ENCODE measurements around the gene CEBPA. TPM values are rescaled to one million over a fixed set of nuclear protein-coding genes. Genes with fewer than 3 reads are reported as not detected.

CEBPA gene
- total RNA-seq, 1 donor from 2014 or later, result 1.7 TPM

DNA sequence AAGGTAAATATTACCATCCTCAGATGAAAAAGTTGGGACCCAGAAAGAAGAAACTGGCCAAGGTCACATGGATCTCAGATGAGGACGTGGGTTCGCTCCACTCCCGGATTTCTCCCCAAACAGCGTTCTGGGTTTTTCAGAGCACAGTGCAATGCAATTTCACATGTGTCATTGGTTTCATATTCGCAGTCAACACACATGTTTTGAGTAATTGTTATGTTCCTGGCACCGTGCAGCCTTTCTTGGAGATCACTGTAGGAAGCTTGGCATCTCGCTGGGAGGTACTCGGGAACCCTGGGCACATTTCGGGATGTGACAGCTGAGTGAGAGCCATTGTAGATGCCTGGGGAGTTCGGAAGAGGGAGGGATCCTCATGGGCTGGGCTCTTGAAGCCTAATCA is 45.0 kb upstream of the CEBPA start:
- H3K4me1 Mint-ChIP-seq (ENCODE audit: low read depth), result peaks cover 4% of the 10 kb centered on the region
- TF ChIP-seq, protein P1, sequence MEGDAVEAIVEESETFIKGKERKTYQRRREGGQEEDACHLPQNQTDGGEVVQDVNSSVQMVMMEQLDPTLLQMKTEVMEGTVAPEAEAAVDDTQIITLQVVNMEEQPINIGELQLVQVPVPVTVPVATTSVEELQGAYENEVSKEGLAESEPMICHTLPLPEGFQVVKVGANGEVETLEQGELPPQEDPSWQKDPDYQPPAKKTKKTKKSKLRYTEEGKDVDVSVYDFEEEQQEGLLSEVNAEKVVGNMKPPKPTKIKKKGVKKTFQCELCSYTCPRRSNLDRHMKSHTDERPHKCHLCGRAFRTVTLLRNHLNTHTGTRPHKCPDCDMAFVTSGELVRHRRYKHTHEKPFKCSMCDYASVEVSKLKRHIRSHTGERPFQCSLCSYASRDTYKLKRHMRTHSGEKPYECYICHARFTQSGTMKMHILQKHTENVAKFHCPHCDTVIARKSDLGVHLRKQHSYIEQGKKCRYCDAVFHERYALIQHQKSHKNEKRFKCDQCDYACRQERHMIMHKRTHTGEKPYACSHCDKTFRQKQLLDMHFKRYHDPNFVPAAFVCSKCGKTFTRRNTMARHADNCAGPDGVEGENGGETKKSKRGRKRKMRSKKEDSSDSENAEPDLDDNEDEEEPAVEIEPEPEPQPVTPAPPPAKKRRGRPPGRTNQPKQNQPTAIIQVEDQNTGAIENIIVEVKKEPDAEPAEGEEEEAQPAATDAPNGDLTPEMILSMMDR (IDR thresholded peaks at IDR 0.05), result no peak
- no peak for DNase-seq (ENCODE audit: low spot score)
- no peaks in the 10 kb centered on the region for H3K36me3 Mint-ChIP-seq (ENCODE audit: low read depth)
- no peak overlapping the region for H3K27ac Mint-ChIP-seq (ENCODE audit: unreplicated experiment)
- peaks cover 55% of the 10 kb centered on the region for H3K27me3 Mint-ChIP-seq (ENCODE audit: low read depth)
- no peaks in the 10 kb centered on the region for H3K9me3 Mint-ChIP-seq (ENCODE audit: low read depth)
- H3K4me3 Mint-ChIP-seq (ENCODE audit: unreplicated experiment), result no peak overlapping the region

DNA sequence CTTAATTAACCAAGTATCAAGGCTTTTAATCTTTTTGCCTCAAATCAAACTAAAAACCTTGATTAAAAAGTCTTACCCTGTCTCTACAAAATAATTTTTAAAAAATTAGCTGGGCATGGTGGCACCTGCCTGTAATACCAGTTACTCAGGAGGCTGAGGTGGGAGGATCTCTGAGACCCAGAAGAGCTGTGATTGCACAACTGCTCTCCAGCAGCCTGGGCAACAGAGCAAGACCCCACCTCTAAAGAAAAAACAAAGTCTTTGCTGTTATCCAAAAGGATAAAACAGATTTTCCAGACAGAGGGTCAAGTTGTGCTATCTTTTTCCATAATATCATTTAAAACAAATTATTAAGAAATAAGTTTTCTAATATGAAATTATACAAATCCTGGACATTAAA is 44.3 kb upstream of the CEBPA start:
- peaks cover 56% of the 10 kb centered on the region for H3K27me3 Mint-ChIP-seq (ENCODE audit: low read depth)
- no peak for DNase-seq (ENCODE audit: low spot score)
- TF ChIP-seq, protein P1 (IDR thresholded peaks at IDR 0.05), result no peak
- no peak overlapping the region for H3K27ac Mint-ChIP-seq (ENCODE audit: unreplicated experiment)
- H3K9me3 Mint-ChIP-seq (ENCODE audit: low read depth), result no peaks in the 10 kb centered on the region
- no peak overlapping the region for H3K4me3 Mint-ChIP-seq (ENCODE audit: unreplicated experiment)
- H3K36me3 Mint-ChIP-seq (ENCODE audit: low read depth), result no peaks in the 10 kb centered on the region
- H3K4me1 Mint-ChIP-seq (ENCODE audit: low read depth), result peaks cover 4% of the 10 kb centered on the region

DNA sequence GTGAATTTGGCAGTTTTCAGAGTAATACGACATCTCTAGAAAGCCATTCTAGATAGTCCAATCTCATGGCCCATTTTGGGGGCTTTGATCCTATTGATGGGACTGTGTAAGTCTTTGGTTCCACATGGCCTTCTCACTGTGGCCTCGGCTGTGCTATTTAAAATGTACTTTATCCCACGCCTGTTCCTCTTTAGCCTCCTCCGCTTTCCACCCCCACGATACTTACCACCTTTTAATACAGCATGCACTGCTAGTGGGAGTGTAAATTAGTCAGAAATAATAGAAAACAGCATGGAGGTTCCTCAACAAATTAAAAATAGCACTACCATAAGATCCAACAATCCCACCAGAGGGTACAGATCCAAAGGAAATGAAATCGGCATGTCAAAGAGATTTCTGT is 42.8 kb upstream of the CEBPA start:
- Mint-ChIP-seq H3K9me3 (ENCODE audit: low read depth) (no peaks in the 10 kb centered on the region), H3K27ac (ENCODE audit: unreplicated experiment) (no peak overlapping the region), H3K4me3 (ENCODE audit: unreplicated experiment) (no peak overlapping the region), H3K4me1 (ENCODE audit: low read depth) (peaks cover 4% of the 10 kb centered on the region), H3K36me3 (ENCODE audit: low read depth) (no peaks in the 10 kb centered on the region), H3K27me3 (ENCODE audit: low read depth) (peaks cover 53% of the 10 kb centered on the region)
- TF ChIP-seq, protein P1 (IDR thresholded peaks at IDR 0.05), result no peak
- no peak for DNase-seq (ENCODE audit: low spot score)

DNA sequence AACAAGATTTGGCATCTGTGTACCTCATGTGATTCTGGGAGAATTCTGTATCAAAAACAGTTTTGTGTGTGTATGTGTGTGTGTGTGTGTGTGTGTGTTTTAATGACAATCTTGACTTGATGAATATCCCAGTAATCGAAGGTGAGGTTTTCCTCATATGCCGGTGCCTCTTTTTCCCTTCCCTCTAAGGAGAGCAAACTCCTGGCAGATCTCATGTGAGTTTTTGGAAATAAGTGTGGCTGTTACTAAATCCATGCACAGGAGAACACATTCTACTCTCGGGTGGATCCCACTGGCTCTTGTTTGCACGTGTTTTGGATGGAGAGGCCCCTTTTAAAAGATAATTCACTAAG is 42.2 kb upstream of the CEBPA start:
- peaks cover 4% of the 10 kb centered on the region for H3K4me1 Mint-ChIP-seq (ENCODE audit: low read depth)
- peaks cover 47% of the 10 kb centered on the region for H3K27me3 Mint-ChIP-seq (ENCODE audit: low read depth)
- H3K27ac Mint-ChIP-seq (ENCODE audit: unreplicated experiment), result no peak overlapping the region
- TF ChIP-seq, protein P1 (IDR thresholded peaks at IDR 0.05), result no peak
- no peak overlapping the region for H3K4me3 Mint-ChIP-seq (ENCODE audit: unreplicated experiment)
- no peaks in the 10 kb centered on the region for H3K36me3 Mint-ChIP-seq (ENCODE audit: low read depth)
- no peaks in the 10 kb centered on the region for H3K9me3 Mint-ChIP-seq (ENCODE audit: low read depth)
- DNase-seq (ENCODE audit: low spot score), result no peak

DNA sequence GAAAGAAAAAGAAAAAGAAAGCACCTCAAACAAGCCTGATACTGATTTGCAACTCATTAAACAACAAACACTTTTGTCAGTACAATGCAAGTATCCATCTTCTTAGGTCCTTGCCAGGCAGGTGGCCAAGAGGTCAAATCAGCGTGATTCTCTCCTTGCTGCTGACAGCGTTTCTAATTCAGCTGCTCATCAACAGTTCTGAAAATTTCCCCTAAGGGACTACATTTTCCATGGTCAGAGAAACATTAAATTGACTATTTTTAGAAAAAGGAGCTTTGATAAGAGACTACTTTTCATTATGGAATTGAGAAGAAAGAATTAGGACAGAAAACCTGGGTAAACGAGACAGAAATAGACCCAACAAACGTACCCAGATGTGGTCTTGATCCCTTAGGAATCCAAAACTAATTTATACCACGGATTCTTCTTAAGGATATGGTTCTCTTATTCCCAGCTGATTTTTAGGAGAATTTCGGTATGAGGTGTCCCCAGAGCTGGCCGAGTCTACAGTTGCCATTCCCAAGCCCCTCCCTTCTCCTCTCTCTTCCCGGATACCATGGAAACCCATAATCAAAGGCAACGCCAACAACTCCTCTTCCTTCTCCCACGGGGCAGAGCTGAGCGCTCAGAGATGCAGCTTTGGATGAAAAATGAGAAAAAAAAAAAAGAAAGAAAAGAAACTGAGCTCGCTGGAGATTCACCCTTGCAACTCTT is 41.7 kb upstream of the CEBPA start:
- H3K36me3 Mint-ChIP-seq (ENCODE audit: low read depth), result no peaks in the 10 kb centered on the region
- DNase-seq (ENCODE audit: low spot score), result no peak
- H3K9me3 Mint-ChIP-seq (ENCODE audit: low read depth), result no peaks in the 10 kb centered on the region
- H3K4me3 Mint-ChIP-seq (ENCODE audit: unreplicated experiment), result no peak overlapping the region
- H3K4me1 Mint-ChIP-seq (ENCODE audit: low read depth), result peaks cover 4% of the 10 kb centered on the region
- no peak overlapping the region for H3K27ac Mint-ChIP-seq (ENCODE audit: unreplicated experiment)
- peaks cover 48% of the 10 kb centered on the region for H3K27me3 Mint-ChIP-seq (ENCODE audit: low read depth)
- TF ChIP-seq, protein P1 (IDR thresholded peaks at IDR 0.05), result no peak
